GM19455 (cell line): ENCODE data around the gene TCIRG1.
"Not testable (repeated sequence)": the region's sequence is repeated elsewhere in the genome, so short reads cannot be mapped to it uniquely, and the experiment has no call there.

Experiments
- ATAC-seq: cut with Tn5 transposase; IDR thresholded peaks from one replicate; pipeline ENCODE4 v1.9.1; 2021; ENCODE audit not compliant: unreplicated experiment

Gene TCIRG1

GRCh38 chr11:68038718-68039525 is at the start of gene TCIRG1:
Gene TCIRG1, plus strand, starts transcription at chr11:68039025. Its CDS starts 2,247 bp downstream, at chr11:68041272.
- ATAC-seq, result peak; percentile 56

GRCh38 chr11:67990546-67991346 is 48.1 kb upstream of the TCIRG1 start:
- ATAC-seq, result not testable (repeated sequence)

GRCh38 chr11:67991347-67992121 is 47.3 kb upstream of the TCIRG1 start:
- ATAC-seq, result not testable (repeated sequence)

GRCh38 chr11:67993821-67994220 is 45.0 kb upstream of the TCIRG1 start:
- not testable (repeated sequence) for ATAC-seq

GRCh38 chr11:67994387-67994786 is 44.4 kb upstream of the TCIRG1 start:
- ATAC-seq, result not testable (repeated sequence)

- not testable (repeated sequence) for ATAC-seq
These were observed 43.7 kb upstream of the TCIRG1 start for GRCh38 chr11:67995129-67995528.

- ATAC-seq, result not testable (repeated sequence)
These were observed 43.2 kb upstream of the TCIRG1 start for GRCh38 chr11:67995579-67995978.

- ATAC-seq, result no peak
These were observed 42.8 kb upstream of the TCIRG1 start for GRCh38 chr11:67996051-67996450.

- ATAC-seq, result no peak
These were observed 42.0 kb upstream of the TCIRG1 start for GRCh38 chr11:67996622-67997474.

- no peak for ATAC-seq
These were observed 41.3 kb upstream of the TCIRG1 start for GRCh38 chr11:67997475-67997921.

- ATAC-seq, result no peak
These were observed 40.4 kb upstream of the TCIRG1 start for GRCh38 chr11:67998150-67999045.

GRCh38 chr11:67999201-67999629 is 39.6 kb upstream of the TCIRG1 start:
- ATAC-seq, result no peak

- ATAC-seq, result no peak
These were observed 39.1 kb upstream of the TCIRG1 start for GRCh38 chr11:67999704-68000103.

GRCh38 chr11:68002575-68002937 is 36.3 kb upstream of the TCIRG1 start:
- ATAC-seq, result no peak

GRCh38 chr11:68002938-68003845 is 35.6 kb upstream of the TCIRG1 start:
- ATAC-seq, result no peak

GRCh38 chr11:68003846-68004550 is 34.8 kb upstream of the TCIRG1 start, which contains the start of gene UNC93B1:
Gene UNC93B1, minus strand, starts transcription at chr11:68004097. Its CDS starts 54 bp downstream, at chr11:68004043.
- no peak for ATAC-seq

- no peak for ATAC-seq
These were observed 34.1 kb upstream of the TCIRG1 start for GRCh38 chr11:68004551-68005335.
